Sigmoid colon (tissue), 4 donors: ENCODE measurements around the gene ARHGEF11.

Source experiments
- EP300 ChIP-seq, 4 donors: sonication (generic); formaldehyde crosslinking; IDR thresholded peaks; one replicate each; pipeline ENCODE4 v1.6.1; 2017; ENCODE audit warnings: antibody characterized with exemption in 4 of 4
- POLR2A ChIP-seq, 2 donors: fragments of 450-650 bp; IDR thresholded peaks; one replicate each; pipeline ENCODE4 v1.6.1; 2016; ENCODE audit warnings: antibody characterized with exemption in 2 of 2, mild to moderate bottlenecking in 2 of 2, moderate library complexity in 2 of 2
- POLR2AphosphoS5 ChIP-seq, 4 donors: sonication (generic); formaldehyde crosslinking; IDR thresholded peaks; one replicate each; pipeline ENCODE4 v1.6.1; 2017; ENCODE audit warnings: antibody characterized with exemption in 4 of 4
- TF ChIP-seq, protein P1 (sequence below), 4 experiments: fragments of 450-650 bp in 3 of 4; fragments of 200-600 bp in 1 of 4; IDR thresholded peaks; one replicate each; pipeline ENCODE4 v1.5.1; 2016 to 2019; ENCODE audit warnings: antibody characterized with exemption in 4 of 4, mild to moderate bottlenecking in 3 of 4, moderate library complexity in 2 of 4

DNA sequence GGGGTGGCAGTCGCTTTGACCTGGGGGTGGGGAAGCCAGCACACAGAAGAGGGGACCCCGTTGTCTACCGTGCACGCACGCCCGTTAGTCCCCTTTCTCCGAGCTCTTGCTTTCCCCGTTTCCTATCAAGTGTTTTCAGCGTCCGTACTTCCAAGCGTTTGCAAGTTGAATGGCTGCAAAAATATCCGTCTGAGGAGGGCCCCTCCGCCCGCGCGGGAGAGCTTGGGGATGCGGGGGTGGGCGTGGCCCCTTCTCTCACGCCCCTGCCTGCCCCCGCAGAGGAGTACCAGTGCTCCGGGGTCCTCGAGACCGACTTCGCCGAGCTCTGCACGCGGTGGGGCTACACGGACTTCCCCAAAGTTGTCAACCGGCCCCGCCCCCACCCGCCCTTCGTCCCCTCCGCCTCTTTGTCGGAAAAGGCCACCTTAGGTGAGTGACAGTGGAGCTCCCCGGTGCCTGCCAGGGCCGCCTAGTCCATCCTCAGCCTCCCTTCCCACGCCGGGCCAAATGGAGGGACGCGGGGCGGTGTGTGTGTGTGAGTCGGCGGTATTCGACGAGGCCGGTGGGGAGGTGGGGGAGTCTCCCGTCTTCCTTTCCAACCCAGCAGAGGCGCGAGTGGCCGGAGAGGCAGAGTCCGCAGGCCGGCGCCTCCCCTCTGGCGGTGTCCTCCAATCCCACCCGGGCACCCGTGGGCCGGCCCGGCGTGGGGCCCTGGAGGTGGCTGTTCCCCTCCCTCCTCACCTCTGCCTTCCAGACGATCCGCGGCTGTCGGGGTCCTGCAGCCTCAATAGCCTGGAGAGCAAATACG, 121.7 kb downstream of the ARHGEF11 start:
- TF ChIP-seq, protein P1, sequence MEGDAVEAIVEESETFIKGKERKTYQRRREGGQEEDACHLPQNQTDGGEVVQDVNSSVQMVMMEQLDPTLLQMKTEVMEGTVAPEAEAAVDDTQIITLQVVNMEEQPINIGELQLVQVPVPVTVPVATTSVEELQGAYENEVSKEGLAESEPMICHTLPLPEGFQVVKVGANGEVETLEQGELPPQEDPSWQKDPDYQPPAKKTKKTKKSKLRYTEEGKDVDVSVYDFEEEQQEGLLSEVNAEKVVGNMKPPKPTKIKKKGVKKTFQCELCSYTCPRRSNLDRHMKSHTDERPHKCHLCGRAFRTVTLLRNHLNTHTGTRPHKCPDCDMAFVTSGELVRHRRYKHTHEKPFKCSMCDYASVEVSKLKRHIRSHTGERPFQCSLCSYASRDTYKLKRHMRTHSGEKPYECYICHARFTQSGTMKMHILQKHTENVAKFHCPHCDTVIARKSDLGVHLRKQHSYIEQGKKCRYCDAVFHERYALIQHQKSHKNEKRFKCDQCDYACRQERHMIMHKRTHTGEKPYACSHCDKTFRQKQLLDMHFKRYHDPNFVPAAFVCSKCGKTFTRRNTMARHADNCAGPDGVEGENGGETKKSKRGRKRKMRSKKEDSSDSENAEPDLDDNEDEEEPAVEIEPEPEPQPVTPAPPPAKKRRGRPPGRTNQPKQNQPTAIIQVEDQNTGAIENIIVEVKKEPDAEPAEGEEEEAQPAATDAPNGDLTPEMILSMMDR (IDR thresholded peaks at IDR 0.05) = no peak
- TF ChIP-seq POLR2AphosphoS5 (IDR thresholded peaks at IDR 0.05) (no peak), POLR2A (IDR thresholded peaks at IDR 0.05) (no peak), EP300 (IDR thresholded peaks at IDR 0.05) (no peak)
